GM11168 (cell line): Measurements from ENCODE around the gene MSH4.
"Not testable (repeated sequence)": the region's sequence is repeated elsewhere in the genome, so short reads cannot be mapped to it uniquely, and the experiment has no call there.

Experiments used
- in situ Hi-C: fragments of 300-500 bp; cut with MboI; formaldehyde crosslinking; loops from one replicate; pipeline ENCODE4 v1.12.0; 2022; ENCODE audit warnings: low sequenced_read_pairs; ENCODE audit not compliant: unreplicated experiment

MSH4 gene

GRCh38 chr1:75796376-75797272, at the start of gene MSH4:
TSS of gene MSH4 (plus strand) at chr1:75796882. CDS start at chr1:75796986, 104 bp downstream.
- in situ Hi-C loops = no loop called here

DNA sequence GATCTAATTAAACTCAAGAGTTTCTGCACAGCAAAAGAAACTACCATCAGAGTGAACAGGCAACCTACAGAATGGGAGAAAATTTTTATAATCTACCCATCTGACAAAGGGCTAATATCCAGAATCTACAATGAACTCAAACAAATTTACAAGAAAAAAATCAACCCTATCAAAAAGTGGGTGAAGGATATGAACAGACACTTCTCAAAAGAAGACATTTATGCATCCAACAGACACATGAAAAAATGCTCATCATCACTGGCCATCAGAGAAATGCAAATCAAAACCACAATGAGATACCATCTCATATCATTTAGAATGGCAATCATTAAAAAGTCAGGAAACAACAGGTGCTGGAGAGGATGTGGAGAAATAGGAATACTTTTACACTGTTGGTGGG, 39.5 kb upstream of the MSH4 start:
- in situ Hi-C loops = not testable (repeated sequence)

DNA sequence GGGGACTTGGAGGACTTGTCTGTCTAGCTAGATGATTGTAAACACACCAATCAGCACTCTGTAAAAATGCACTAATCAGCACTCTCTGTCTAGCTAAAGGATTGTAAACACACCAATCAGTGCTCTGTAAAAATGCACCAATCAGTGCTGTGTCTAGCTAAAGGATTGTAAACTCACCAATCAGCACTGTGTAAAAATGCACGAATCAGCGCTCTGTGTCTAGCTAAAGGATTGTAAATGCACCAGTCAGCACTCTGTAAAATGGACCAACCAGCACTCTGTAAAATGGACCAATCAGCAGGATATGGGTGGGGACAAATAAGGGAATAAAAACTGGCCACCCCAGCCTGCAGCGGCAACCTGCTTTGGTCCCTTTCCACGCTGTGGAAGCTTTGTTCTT, 38.1 kb upstream of the MSH4 start:
- in situ Hi-C loops = not testable (repeated sequence)

DNA sequence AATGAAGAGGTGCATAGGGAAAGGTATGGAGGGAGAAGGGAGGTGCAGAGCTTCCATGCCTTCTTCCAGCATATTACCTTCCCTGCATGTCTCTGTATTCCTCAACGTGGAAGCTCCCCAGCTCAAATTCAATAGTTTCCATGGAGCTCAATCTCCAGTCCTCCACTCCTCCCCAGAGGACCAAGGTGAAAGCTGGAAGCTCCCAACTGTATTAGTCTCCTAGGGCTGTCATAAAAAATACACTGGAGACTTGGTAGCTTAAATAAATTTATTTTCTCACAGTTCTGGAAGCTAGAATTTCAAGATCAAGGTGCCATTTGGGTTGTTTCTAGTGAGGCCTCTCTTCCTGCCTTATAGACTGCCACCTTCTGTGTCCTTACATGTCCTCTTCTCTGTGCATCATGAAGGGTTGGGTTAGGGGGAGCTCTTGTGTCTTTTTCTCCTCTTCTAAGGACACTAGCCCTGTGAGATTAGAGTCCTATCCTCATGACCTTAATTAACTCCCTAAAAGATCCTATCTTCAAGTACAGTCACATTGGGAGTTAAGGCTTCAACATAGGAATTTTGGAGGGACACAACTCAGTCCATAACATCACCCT, 32.5 kb upstream of the MSH4 start:
- in situ Hi-C loops = no loop called here

DNA sequence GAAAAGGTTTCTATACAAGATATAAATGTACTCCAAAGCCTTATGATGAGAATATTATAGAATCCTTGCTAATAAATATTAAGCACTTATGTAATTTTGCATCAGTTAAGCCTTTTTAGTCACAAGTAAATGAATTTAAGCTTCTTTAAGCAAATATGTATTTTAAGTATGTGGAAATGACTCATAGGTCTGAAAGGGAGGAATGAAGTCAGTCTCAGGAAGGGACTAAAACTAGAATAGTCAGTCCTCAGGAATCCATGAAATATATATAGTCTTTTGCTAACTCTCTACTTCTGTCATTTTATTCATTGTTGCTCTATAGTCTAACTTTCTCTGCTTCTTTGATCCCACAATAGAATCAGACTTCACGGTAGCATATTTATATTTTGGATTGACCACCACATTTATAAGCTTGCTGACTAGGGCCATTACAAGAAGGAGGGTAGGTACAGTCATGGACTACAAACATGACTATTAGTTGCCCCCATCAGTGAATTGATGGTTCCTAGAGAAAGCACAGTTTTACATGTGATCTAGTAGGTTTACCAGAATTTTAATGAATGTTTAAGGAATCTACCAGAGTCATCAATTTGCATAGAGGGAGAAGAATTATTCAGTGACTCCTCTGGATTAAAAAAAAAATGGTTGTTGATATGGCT, 30.9 kb upstream of the MSH4 start:
- in situ Hi-C loops = no loop called here

DNA sequence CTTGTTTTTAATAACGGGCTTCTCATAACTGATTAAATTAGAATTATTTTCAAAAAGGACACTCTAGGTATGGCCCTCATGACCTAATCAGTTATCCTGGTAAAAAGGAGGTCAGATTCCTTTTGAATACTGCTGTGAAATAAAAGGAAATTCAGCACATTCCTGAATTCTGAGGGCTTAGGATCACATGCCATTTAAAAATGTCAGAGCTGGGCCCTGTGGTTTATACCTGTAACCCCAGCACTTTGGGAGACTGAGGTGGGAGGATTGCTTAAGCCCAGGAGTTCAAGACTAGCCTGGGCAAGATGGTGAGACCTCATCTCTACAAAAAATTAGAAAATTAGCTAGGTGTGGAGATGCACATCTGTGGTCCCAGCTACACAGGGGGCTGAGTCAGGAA, 28.7 kb upstream of the MSH4 start:
- in situ Hi-C loops = no loop called here

GRCh38 chr1:75770761-75771160, 25.9 kb upstream of the MSH4 start:
- in situ Hi-C loops = no loop called here

DNA sequence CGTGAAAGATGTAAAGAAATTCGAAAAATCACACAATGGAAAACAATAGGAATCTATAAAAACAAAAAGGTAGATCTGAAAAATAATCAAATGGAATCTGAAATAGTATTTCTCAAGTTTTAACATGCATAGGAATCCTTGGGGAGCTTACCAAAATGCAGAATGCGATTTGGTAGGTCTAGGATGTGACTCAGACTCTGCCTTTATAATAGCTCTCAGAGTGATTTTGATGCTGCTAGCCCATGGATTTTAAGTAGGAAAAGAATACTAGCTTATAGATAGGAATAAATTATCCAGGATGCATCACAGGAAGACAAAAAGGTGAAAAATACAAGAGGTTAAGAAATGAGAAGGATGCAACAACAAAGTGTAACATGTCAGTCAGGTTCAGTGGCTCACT, 24.7 kb upstream of the MSH4 start:
- in situ Hi-C loops = no loop called here

DNA sequence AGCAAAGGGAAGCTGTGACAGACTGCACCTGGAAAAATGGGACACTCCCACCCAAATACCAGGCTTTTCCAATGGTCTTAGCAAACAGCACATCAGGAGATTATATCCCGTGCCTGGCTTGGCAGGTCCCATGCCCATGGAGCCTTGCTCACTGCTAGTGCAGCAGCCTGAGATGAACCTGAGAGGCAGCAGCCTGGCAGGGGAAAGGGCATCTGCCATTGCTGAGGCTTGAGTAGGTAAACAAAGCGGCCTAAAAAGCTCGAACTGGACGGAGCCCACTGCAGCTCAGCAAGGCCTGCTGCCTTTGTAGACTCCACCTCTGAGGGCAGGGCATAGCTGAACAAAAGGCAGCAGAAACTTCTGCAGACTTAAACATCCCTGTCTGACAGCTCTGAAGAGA, 18.9 kb upstream of the MSH4 start:
- in situ Hi-C loops = not testable (repeated sequence)

- in situ Hi-C loops = not testable (repeated sequence)
These were observed 18.0 kb upstream of the MSH4 start for GRCh38 chr1:75778694-75779093.

DNA sequence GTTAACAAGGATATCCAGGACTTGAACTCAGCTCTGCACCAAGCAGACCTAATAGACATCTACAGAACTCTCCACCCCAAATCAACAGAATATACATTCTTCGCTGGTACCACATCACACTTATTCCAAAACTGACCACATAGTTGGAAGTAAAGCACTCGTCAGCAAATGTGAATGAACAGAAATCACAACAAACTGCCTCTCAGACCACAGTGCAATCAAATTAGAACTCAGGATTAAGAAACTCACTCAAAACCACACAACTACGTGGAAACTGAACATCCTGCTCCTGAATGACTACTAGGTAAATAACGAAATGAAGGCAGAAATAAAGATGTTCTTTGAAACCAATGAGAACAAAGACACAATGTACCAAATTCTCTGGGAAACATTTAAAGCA, 16.5 kb upstream of the MSH4 start:
- in situ Hi-C loops = not testable (repeated sequence)

- in situ Hi-C loops = not testable (repeated sequence)
These were observed 12.8 kb upstream of the MSH4 start for GRCh38 chr1:75783920-75784319.

DNA sequence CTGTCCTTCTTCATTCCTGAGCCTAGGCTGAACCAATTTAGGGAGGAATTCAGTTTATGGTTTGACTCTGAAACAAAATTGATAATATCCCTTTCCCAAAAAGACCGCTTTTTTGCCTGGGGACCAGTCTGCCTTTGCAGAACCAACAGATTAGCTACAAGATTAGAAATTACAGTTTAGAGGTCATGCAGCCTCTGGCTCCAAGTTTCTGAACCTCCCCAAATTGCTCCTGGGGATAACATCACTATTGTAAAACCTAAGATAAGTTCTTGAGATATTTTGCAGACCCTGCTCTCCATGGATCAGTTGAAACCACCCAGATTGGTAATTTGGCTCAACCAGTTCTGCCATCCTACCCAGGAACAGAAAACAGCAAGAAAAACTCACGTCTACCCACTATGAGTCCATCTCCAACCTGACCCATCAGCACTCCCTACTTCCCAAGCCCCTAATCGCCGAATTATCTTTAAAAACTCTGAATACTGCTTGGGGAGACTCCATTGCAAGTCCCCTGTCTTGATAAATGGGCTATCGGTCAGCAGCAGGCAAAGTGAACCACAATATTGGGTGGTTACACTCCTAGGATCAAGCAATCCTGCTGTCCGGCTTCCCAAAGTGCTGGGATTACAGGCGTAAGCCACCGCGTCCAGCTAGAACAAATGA, 11.2 kb upstream of the MSH4 start:
- in situ Hi-C loops = no loop called here

DNA sequence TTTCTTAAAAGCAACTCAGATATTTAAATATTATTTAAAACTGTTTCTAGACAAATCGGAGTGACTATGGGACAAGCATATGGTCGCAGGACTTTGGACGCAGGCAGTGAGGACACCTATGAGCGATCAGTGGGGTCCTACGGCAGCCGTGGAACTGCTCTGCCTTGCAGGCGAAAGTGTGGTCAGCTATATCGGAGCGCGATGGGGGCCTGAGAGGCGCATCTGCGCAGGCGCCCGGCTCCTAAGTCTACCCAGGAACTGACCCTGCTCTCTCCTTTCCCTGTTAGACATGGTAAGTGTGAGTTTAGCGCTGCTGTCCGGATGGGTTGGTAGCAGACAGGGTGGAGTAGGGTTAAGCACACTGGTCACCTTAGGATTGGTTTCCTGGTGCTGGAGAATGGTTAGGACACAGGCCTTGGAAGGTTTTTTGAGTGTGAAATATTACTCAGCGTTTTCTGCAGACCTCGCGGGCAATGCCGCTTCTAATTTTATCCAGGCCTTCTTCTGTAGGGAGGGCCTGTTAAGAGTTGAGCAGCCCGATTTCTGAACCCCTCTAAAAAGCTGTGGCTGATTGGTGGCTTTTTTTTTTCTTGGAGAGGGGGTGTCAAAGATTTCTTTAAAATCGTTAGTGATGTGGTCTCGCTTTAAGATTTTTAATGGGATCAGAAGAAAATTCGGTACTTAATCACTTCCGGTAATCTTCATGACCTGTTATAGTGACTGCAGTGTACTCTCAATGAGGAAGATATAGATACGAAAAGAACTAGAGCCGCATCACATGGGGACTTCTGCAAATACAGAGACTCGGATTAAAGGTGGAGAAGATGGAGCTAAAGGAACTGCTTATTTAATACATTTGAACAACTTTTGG, 10.5 kb upstream of the MSH4 start, which contains the start of gene RABGGTB:
Gene RABGGTB (plus strand): TSS at position 274 of the 871 bp plus-strand sequence. CDS start 16 bp downstream, at position 290.
- in situ Hi-C loops = no loop called here

- in situ Hi-C loops = no loop called here
These were observed 9.7 kb upstream of the MSH4 start for GRCh38 chr1:75786901-75787493.

- in situ Hi-C loops = no loop called here
These were observed 9.2 kb upstream of the MSH4 start for GRCh38 chr1:75787524-75787923.

GRCh38 chr1:75789988-75790387, 6.7 kb upstream of the MSH4 start:
- in situ Hi-C loops = no loop called here

DNA sequence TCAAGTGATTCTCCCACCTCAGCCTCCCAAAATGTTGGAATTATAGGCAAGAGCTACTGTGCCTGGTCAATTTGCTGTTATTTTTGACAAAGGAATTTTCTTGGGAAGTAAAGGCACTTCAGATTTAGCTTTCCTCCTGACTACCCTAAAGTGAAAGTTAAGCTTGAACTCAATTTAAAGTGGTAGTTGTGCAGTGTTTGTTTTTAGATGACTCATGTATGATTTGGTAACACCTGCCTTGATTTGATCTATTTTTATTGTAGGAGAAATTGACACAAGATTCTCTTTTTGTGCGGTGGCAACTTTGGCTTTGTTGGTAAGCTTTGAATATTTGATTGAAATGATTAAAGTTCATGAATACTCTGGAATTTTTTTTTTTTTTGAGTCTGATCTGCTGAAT, 5.7 kb upstream of the MSH4 start:
- in situ Hi-C loops = no loop called here

DNA sequence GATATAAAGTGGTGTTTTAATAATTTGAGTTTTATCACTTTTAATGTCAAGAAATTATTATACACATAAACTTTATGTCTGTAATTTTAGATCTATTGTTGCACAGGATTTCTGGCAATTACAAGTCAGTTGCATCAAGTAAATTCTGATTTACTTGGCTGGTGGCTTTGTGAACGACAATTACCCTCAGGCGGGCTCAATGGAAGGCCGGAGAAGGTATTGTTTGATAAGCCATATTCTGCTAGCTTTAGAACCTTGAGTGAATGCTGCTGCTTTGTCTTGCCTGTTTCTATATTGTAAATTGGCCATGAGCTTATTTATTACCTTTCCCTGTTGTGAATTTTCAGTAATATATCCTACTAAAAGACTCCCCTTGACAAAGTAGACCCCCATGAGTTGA, 4.6 kb upstream of the MSH4 start:
- in situ Hi-C loops = no loop called here
